GM18868 (cell line): ENCODE measurements around the gene FGF6.

ENCODE experiments used
- ATAC-seq: cut with Tn5 transposase; IDR thresholded peaks from one replicate; pipeline ENCODE4 v1.9.1; 2021; ENCODE audit warnings: mild to moderate bottlenecking, moderate library complexity; ENCODE audit not compliant: unreplicated experiment

The FGF6 gene

DNA sequence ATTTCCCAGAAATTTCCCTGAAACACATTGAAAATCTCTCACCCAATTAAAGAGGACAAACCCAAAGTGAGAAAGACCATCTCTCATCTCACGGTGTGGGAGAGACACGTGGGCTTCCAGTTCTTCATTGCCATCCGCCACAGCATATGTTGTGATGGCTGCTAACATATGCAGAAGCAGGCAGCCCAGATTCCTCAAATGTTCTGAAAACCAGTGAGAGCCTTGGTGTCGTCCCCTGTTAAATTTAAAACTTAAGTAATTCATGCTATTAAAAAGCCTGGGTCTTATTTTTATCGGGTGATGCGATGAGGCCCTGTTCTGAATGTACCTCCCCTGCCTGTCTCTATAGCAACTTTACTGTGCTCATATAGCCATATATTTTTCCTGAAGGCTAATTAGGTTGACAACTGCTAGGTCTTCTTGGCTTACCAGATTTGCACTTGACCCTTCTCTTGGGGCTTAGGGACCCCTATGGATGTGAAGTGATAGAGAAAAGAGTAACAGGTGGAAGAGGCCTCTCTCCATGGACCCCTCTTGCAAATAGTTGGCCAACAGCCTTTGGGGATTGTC, 2.8 kb upstream of the FGF6 start:
- ATAC-seq, result no peak

DNA sequence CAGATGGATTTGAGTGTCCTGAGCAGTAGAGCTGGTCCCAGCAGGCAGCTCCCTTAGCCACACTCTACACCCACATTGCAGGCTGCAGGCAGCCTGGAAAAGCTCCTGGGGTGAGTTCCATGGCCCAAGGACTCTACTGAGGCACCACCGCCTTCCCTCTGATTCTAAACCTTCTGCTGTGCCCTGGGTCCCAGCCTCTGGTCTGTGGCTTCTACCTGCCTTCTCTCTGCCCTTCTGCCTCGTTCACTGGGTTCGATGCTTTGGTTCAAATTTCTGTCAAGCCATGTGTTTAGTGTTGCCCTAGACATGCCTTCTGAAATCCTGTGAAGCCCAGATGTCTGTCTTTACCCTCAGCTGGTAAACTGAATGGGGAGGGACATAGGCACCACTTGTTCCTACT, 1.5 kb upstream of the FGF6 start:
- no peak for ATAC-seq

DNA sequence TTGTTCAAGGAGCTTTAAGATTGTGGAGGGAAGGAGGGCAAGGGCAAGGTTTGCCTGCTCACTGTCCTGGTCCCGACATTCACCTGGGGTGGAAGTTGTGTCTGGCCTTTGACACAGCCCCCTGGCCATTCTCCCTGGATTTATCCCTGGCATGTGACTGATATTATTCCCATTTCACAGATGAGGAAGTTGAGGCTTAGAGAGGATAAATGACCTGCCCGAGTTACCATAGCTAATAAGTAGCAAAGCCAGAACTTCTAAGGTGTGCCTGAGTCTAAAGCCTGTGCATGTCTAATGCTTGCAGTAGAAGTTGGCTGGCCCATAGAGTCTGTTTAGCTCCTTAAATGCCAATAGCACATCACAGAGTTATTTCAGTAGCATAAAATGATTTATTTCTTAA, 720 bp upstream of the FGF6 start:
- no peak for ATAC-seq

DNA sequence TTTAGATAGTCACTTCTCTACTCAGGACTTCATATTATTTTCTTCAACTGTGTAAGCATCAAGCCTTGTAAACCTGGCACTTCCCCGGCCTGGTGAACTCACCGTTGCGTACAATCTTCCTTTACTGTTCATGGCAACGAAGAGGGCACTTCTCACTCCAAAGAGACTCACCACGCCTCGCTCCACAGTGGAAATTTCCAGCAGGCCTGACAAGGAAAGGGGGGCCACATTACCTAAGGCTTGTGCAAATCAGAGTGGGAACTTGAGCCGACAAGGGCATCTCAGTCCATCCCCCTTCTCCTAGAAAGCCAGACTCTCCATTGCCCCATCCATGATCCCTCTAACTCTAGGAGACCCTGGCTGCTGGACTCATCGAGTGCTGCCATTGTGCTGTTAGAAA, 1.6 kb downstream of the FGF6 start:
- no peak for ATAC-seq

DNA sequence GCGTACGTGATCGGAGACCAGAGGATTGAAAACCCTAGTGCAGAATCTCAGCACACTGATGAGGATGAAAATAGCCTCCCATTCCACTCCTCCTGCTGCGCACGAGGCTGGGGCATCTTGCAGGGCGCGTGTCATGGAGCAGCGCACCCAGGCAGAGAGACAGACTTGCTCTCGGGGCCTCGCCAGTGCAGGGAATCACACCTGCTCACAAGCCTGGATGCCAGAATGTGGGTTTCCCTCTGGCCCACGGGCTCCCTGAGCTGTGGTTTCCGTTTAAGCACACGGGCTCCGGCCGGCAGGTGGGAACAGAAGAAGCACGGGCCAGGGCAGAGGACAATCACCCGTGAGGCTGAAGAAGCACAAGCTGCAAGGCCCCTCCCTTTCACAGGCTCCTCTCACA, 2.0 kb downstream of the FGF6 start:
- no peak for ATAC-seq

DNA sequence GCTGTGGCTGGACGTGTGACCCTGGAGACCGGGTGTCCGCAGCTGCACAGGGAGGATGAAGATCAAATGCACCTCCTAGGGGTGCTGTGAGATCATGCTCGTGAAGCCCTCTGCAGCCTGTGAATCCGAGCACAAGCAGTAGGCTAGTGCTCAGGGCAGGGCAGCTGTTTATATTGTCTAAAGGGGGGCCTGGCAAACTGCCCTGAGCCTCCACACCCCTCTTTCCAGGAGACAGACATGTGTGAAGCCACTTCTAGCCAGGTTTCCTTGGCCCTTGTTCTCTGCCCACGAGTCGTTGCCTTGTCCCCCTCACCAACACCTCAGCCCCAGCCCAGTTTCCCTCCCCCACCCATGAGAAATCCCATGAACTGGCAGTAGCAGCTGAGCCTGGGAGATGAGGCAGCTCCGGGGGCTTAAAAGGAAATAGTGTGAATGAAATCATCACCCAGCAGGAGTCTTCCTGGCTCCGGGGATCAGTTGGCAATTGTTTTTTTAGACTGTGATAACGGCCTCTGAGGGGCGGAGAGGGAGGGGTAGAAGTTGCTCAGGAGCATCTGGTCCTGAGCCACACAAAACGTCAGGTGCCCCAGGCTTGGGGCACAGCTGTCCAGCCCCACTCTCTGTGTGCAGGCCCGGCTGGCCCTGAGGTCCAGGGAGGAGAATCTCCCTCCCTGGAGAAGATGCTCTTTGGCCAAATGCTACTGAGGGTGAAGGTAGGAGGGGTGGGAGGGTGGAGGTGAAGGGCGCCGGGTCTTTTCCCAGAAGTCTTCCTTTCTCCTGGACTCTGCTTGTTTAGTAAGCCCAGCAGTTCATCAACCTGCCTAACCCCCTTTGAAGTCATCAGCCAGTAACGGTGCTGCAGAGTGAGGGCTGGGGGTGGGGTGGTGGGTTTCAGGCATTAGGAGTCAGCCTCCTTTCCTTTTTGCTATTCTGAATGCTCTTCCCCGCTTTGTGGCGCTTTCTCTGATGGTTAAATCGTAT, 4.0 kb downstream of the FGF6 start:
- no peak for ATAC-seq

DNA sequence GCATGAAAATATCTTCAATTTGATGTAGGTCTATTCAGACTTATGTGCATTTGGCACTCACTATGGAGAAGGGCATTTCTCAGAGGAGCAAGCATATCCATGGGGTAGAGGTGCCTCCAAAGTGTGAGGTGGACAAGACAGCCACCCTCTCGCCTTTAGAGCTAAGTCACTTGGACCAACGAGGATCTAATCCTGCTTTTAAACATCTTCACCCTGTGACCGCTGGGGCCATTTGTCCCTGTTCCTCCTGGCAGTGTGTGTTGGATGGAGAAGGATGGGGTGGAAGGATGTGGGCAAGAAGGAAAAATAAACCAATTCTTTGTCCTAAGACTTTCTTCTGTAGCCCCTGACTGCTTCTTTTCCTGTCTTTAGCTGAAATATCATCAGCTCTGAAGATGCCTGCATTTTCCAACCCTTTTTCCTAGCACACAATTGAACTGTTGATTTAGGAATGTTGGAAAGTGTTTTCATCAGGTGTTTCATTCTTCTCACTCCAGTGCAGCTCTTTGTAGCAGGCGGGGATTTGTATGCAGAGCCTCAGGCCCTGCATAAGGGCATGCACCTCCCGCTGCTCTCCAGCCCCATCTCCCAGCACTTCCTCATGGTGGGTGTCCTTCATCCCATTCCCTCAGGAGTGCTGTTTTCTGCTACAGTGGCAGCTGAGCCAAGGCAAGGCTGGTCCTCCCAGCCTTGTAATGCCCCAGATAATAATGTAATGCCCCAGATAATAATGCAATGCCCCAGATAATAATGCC, 5.3 kb downstream of the FGF6 start:
- no peak for ATAC-seq

DNA sequence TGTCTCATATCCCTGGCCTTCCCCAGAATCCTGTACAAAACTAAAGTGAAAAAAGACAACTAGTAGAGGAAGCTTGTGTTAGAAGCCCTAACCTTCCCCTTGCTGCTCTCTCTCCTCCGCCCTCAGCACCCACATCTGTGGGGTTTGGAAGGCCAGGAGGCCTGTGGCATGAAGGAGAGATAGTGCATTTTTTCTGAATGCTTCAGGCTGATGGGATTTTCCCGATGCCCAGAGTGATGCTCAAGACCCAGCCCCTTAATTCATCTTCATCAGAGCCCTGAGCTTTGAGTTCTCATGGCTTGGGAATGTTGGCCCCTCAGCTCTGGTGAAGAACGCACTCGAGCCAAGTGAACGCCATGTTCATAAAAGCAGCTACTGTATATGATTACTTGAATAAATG, 5.9 kb downstream of the FGF6 start:
- no peak for ATAC-seq

DNA sequence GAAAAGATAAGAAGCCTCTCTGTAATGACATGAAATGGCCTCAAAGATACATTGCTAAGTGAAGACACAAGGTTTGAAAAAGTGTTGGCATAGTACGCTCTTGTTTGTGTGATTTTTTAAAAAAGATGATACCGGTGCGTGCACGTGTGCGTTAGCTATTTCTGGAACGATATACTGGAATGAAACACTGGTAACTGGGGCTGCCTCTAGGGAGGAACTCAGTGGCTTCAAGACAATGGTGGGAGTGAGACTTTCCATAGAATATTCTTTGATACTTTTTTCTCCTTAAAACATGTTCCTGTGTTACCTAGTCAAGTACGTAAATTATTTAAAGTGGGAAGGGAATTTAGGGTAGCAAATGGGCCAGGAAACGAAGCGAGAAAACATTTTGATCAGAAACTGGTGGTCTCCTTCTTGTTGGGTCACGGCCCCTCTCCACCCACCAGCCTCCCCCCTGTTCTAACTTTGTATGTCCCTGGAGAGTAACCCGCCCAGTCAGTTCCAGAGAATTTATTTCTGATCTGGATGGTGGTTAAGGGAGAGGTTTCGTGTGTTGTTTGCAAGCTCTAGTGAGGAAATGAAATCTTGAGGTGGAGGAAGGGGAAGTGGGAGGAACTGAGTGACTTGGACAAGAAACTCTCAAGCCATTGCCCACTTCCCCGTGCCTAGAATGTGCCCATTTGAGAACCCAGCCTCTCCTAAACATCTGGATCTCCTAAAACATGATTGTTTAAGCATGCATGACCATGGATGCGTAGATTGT, 6.6 kb downstream of the FGF6 start:
- no peak for ATAC-seq

DNA sequence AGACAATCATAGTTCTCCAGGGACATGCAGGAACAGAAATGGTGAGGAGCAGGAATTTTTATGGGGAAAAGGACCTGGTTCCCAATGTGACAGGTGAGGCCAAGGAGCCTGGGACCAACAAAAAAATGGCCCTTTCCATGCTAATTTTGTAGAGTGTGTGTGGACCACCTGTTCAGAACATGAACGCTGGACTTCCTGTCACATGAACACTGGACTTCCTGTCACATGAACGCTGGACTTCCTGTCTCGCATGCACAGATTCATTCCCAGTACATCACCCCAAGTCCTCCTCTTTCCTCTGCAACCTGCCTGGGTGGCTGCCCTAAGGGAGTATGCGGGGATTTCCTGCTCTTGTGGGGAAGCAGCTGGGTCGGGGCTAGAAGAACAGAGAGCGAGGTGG, 10.1 kb downstream of the FGF6 start:
- no peak for ATAC-seq

DNA sequence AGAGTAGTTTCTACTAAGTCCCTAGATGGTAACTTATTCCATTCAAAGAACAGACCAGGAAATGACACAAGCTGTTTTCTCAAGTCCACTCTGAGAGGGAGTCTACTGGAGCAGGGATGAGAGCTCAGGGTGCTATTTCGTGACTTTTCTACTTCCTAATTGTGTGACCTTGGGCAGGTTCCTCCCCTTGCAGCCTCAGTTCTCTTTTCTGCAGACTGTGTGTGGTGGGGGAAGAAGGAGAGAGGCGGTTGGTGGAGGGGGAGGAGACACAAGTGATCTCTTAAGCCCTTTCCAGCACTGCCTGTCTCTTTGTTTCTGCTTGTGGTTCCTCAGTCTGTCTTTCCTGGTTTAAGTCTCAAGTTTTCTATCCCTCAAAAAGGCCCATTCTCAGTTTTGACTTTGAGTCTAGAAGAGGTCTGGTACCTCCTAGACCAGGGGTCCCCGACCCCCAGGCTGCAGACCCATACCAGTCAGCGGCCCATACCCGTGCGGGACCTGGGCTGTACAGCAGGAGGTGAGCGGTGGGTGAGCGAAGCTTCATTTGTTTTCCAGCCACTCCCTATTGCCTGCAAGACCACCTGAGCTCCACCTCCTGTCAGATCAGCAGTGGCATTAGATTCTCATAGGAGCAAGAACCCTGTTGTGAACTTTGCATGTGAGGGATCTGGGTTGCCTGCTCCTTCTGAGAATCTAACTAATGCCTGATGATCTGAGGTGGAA, 10.7 kb downstream of the FGF6 start:
- no peak for ATAC-seq

DNA sequence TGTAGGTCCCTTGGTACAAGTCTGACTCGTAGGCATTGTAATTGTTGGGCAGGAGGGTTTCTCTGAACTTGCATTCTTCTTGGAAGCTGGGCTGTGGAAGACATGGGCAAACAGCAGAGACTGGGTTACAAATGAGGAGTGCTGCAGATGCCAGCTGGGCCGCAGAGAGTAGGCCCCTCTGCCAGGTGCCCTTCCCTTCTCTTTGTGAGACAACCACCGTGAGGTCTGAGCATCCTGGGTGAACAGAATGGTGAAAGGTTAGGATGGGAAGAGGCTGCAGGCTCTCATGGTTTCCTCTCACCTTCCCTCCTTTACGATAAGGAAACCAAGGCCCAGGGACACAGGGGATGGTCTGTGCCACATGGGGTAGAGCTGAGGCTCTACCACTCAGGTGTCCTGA, 11.3 kb downstream of the FGF6 start:
- no peak for ATAC-seq

DNA sequence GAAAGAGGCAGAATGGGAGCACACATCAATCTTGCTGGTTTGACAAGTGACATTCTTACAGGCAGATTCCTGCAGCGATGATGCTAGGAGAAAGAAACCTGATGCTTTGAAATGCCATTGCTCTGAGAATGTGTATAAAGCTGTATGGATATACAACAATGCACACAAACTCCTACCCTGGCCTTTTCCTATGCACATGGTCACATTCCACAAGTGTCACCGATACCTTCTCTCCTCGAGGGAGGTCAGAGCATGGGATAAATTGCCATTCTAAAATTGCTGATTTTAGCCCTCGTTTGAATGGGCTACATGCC, 11.9 kb downstream of the FGF6 start:
- no peak for ATAC-seq

DNA sequence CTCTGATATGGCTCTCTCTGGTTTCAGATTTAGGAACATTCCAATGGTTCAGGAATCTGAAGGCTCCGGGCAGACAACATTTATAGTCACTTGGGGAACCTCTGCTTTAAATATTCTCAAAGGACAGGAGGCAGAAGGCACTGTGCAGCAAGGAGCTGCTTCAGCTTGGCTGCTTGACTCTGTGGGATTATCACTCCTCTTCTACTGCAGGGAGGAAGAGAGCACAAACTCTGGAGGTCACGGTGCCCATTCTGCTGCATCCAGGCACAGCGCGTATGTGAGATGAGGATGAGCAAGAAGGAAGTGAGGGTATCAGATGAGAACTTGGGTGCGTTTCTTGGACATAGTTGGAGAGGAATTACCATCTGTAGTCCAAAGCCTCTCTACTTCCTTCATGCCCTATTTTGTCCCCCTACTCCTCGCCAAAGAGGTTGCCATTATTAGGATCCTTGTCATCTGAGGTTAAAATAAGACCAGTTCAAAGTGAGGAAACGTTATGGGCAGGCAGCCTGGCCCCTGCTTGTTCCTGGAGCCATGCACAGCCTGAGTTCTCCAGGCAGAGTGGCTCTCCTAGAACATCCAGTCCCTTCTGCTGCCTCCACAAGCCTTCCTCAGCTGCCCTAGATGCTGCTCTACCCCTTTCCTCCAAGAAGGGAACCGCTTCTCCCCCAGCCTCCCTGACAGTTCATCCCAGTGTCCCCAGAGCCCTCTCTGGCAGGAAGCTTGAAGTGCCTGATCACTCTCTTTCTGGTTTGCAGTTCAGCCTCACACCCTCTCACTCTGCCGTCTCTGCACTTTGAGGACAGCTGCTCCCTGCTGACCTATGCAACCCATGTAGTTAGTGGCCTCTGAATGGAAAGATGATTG, 12.5 kb downstream of the FGF6 start:
- ATAC-seq, result no peak

DNA sequence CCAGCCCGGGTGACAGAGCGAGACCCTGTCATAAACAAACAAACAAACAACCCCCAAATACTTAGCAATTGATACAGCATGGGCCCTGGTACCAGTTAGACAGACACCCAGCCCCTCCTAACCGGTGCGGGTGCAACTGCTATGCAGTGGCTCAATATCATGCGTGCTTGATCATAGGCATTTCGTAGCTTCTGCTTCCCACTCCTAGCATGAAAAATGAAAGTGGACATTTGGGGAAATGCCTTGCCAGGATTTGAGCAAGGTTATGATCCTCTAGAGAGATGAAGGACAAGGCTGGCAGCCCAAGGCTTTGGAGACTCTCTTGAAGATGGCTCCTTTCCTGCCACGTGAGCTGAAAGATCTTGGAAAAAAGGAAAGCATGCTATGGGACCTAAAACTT, 13.7 kb downstream of the FGF6 start:
- ATAC-seq, result no peak

DNA sequence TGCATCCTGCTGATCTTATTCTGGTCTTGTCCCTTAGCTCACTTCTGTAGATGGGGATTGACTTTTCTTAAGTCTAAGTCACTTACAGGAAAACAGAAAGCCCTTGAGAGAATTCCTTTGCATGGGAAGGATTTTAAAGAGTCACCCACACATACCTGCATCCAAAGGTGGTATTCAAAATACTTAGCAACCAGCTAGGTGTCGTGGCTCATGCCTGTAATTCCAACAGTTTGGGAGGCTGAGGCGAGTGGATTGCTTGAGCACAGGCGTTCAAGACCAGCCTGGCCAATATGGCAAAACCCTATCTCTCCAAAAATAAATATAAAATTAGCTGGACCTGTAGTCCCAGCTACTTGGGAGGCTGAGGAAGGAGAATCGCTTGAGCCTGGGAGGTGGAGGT, 14.2 kb downstream of the FGF6 start:
- no peak for ATAC-seq

DNA sequence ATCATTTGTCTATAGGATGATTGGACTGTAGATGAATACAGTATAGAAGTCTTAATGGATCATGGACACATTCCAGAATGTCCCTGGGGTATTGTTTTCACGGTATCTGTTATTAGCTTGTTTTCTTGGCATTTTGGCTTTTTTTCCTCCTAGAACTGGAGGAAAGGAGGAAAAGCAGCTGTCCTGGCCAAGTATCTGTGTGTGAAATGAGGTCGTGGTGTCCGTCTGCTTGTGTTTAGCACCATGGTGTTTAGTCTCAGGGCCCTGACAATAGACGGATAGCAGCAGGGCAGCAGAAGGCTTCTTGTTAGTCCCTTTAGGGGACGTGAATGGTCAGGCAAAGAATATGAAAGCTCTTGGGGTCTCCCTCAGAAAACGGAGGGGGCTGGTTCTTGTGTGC, 21.2 kb downstream of the FGF6 start:
- no peak for ATAC-seq

DNA sequence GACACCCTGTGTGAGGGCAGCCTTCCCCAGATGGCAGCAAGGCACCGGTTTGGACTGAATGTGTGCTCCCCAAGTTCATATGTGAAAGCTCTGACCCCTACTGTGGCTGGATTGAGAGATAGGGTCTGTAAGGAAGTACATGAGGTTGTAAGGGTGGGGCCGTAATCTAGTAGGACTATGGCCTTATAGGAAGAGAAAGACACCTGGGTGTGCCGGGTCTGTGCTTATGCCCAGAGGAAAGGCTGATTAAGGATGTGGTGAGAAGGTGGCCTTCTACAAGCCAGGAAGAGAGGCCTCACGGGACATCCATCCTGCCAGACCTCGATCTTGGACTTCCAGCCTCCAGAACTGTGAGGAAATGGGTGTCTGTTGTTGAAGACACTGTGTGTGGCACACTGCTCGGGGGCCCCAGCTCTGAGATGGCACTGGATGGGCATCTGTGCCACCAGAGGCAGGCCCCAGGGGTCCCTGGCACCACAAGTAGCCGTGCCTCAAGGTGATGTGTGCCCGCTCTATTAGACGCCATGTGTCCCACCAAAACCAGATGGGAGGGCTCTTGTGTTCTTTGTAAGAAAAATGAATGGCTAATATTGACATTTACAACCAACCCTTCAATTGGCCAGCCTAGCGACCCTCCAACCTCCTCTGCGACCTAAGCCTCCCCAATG, 22.0 kb downstream of the FGF6 start:
- ATAC-seq, result no peak

DNA sequence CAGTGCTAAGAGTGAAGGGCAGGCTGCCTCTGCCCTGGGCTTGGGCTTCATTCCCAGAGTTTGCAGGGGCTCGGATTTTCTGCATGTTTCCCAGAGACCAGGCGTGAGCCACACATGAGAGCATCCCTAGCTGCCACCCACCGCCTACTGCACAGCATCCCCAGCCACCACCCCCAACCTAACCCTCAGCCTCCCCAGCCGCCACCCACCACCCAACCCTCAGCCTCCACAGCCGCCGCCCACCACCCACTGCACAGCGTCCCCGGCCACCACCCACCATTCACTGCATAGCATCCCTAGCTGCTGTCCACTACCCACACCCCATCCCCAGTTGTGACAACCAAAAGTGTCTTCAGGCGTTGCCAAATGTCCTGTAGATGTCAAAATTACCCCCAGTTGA, 22.6 kb downstream of the FGF6 start:
- ATAC-seq, result no peak
